Activated CD8-positive, alpha-beta memory T cell treated with anti-CD3 and anti-CD28 coated beads for 4 hours (primary cell): ENCODE measurements around the gene CPSF3.
A peak's percentile ranks its signal among the peaks of the same experiment; 100 is the strongest.
"Not testable (repeated sequence)": the region's sequence is repeated elsewhere in the genome, so short reads cannot be mapped to it uniquely, and the experiment has no call there.

Experiments
- DNase-seq, 2 donors: peaks; one replicate each; pipeline ENCODE4 v3.0.0-alpha.2; 2020; ENCODE audit warnings: low read depth in 2 of 2

CPSF3 gene

DNA sequence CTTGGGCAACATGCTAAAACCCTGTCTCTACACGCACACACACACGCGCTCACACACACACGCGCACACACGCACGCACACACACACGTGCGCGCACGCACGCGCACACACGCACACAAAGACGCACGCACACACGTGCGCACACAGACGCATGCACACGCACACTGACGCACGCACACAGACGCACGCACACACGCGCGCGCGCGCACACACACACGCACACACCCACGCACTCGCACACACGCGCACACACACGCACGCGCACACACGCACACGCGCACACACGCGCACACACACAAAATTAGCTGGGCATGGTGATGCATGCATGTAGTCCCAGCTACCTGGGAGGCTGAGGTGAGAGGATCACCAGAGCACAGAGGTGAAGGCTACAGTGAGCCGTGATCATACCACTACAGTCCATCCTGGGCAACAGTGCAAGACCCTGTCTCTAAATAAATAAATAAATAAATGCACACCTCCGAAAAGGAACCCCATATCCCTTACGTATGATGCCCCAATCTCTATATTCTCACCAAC lies 42.8 kb downstream of the CPSF3 start:
- no peak for DNase-seq

DNA sequence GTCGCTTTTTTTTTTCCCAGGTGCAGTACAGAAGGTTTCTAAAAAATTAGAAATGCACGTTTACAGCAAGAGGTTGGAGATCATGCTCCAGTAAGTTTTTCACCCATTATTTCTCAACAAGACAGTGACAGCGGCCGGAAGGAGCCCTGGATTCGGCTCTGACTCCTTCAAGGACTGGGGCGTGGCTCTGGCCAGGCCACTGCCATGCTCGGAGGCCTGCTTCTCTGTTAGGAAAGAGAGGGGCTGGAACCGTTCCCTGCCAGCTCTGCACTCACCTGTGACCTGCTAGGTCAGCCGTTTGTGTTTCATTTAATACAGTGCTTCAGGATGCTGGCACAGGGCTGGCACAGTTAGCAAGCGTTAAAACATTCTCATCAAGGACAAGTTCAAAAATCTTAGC lies 44.2 kb downstream of the CPSF3 start:
- DNase-seq: no peak

DNA sequence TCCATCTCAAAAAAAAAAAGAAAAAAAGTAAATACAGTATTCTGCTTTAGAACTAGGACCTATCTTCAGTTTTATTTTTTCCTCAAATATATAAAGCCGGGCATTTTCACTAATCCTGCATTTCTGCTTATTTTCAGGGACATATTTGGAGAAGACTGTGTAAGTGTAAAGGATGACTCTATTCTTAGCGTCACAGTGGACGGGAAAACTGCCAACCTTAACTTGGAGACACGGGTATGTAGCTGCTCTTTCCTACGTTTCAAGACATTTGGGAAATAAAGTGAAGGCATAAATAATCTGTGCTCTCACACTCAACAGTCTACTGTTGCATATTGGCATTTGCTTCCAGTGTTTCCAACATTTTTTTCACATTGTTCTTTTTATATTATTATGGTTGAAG lies 47.8 kb downstream of the CPSF3 start:
- DNase-seq: no peak

DNA sequence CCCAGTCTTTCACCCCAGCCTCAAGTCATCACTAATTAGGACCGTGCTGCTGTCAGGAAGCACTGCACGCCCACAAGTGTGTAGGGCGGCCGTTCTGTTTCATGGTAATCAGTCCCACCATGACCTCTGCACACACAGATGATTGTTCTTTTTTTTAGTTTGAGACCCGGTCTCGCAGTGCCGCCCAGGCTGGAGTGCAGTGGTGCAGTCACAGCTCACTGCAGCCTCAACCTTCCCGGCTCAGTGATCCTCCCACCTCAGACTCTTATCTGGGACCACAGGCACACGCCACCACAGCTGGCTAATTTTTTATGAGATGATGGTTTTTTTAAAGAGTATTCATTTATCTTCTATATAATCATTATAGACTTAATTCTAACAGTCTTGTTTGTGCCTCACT lies 49.1 kb downstream of the CPSF3 start:
- no peak for DNase-seq

DNA sequence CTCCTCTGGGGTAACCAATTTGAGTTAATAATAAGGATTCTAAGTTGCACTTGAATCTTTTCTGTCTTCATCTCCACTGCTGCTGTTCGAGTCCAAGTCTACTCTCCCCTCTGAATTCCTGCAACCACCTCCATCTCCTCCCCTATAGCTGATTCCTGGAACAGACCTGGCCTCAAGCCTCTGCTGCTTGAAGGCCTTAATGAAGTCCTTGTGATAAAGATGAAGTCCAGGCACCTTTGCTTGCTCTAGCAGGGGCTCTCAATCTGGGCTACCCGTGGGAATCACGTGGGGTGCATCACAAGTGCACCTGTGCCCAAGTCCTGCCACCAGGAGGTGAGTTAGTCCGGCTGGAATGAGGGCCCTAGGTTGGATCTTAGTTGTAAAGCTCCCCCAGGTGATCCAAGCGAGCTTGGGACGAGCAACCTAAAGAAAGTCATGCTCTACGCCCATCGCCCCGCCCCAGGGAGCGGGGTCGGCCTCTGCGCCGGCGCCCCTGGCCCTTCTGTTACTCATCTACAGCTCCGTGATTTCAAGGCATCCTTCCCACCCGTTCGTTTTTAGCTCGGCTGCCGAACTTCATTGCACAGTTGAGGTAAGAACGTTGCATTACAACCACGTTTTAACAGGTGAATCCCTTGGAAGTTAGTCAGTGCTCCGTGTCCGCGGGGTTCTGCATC lies 50.0 kb downstream of the CPSF3 start:
- peak in 1 of 2 donors; percentile 3 for DNase-seq

DNA sequence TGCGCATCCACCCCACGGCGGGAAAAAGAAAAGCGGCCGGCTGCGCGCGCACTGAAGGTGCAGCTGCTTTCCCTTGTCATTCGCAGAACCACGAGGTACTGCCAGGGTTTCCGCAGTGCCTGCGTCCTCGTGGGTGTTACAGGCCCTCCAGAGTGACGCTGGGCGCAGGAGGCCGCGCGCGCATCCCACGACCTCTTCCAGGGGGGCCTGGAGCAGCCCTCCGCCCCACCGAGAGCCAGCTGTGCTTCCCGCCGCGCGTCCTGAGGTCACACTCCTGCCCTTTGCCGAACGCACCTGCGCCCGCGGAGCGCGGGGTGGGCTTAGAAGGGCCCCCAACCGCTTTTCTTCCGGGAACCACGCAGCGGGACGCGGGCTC lies 50.5 kb downstream of the CPSF3 start:
- DNase-seq: peak; percentile 30 to 43

DNA sequence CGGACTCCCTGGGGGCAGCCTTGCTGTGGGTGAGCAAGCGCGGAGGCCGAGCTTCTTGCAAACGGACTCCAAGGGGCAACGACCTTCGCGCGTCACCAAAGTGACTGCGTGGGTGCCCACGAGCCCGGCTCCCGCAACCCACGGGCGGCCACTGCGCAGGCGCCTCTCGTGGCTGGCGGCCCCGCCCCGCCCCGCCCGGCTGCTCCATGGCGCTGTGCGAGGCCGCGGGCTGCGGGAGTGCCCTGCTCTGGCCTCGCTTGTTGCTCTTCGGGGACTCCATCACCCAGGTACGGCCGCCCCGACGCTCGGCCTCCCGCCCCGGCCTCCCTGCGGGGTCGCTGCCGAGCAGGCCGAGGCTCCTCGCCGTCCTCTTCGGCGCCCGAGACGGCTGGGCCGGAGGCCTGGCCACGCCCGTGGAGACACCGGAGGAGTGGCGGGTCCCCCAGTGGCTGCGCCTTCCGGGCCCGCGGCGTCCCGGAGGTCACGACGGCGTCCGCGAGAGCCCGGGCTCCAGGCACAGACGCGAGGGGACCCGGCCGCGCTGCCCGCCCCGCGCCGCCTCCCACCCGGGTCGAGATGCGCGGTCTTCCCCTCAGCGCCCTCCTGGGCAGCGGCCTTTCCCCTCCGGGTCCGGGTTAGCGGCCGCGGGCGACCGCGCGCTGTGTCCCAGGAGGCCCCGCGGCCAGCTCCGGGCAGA lies 51.1 kb downstream of the CPSF3 start, which contains the start of gene IAH1:
Gene IAH1 (plus strand): TSS at position 191 of the 697 bp plus-strand sequence. CDS start 16 bp downstream, at position 207.
- peak; percentile 53 to 63 for DNase-seq

DNA sequence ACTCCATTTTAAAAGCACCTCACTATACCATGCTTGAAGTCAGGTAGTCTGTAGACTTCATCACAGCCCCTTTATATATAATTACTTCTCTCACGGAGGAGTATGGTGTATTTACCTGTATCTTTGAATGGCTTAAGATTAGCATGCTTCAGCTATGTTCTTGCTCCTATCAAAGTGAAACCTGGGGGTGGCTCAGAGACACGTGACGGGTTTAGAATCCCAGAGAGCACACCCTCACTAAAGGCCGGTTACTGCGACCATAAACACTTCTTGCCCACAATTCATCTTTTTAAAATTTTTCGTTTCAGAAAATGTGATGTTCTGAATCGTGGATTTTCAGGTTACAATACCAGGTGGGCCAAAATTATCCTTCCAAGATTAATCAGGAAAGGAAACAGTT lies 54.5 kb downstream of the CPSF3 start:
- no peak for DNase-seq

DNA sequence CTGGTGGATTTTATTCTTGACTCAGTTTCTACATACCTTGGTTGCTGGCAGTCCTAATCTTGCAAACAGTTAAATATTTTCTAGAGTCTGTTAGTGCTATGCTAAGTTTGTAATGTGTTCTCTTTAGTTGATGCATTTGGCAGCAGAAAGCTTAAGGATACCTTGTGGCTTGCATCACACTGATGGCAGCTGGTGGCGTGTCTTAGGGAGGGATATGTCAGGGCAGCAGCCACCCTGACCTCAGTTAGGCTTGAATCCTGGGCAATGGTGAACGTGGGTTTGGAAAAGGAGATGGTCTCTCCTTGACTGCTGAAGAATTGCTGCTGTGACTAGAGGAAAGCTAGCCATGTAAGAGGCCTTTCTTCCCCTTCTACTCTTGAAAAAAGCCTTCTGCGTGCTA lies 55.1 kb downstream of the CPSF3 start:
- no peak for DNase-seq

DNA sequence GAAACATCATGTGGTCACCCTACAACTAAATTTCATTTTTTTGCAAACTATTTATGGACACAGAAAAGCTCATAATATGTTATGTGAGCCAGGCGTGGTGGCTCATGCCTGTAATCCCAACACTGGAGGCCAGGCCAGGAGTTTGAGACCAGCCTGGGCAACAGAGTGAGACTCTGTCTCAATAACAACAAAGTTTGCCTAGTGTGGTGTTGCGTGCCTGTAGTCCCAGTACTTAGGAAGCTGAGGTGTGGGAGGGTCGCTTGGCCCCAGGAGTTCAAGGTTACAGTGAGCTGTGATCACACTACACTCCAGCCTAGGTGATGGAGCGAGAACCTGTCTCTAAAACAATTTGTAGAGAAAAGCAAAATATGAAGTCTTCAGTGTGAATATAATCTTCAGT lies 56.7 kb downstream of the CPSF3 start:
- DNase-seq: no peak

DNA sequence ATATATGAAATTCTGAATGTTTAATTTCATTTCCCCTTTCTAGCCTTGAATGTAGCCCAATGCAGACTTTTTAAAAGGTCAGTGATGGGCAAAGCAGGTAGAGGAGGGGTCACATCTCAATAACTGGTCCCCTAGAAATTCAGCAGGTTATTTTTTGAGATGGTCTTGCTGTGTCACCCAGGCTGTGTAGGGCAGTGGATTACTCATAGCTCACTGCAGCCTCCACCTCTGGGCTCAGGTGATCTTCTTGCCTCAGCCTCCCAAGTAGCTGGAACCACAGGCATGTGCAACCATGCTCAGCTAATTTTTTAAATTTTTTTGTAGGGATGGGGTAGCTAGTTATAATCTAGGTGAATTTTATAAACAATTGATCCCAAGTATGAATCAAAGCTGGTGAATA lies 59.7 kb downstream of the CPSF3 start:
- DNase-seq: no peak

DNA sequence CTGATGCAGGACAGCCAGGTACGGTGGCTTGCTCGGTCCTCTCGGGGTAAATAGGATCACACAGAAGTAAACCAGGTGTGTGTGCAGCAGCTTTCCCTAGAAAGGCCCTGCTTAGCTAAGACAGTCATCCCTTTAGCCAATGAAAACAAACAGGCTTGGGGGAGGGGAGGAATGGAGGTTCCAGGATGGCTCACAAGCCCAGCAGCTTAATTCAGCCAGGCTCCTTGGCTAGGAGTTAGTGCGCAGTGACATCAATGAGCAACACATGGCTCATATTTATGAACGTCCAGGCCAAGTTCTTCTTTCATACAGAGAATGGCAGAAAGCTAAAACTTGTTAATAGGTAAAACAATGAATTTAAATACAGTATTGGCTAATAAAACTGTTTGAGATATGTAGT lies 61.1 kb downstream of the CPSF3 start:
- DNase-seq: no peak

DNA sequence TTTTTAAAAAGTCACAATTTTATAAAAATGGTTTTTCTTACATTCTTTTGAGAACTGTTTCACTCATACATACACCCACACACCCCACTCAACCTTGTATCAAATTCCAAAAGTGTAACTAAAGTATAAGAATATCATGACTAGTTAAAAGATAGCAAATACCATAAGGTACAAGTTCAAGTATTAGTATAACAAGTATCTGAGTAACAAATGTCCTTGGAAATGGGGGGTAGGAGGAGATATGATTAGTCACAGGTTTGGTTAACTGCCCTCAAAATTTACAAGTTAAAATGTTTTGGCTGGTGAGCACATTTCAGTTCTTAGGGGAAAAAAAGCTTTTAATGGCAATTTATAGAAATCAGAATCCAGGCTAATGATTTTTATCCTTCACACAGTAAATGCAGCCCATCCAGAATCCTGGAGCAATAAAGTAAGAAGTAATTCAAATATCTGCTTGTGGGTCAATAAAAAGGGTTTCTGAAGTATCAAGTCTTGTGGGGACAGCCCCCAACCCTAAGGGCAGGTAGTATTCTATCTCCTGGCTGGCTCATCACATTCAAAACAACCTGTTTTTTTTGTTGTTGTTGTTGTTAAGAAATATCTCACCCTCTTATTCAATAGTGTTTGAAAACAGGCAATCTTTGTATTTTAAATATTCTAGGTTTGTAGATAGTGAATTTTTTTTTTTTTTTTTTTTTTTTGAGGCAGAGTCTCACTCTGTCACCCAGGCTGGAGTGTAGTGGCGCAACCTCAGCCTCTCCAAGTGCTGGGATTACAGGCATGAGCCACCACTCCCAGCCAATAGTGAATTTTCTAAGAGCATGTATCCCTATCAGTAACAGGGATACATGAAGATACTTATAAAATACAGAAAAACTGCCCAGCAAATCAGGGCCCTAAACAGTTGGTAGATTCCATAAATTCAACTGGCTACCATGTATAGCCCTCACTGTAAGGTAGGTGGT lies 65.4 kb downstream of the CPSF3 start:
- DNase-seq: no peak

DNA sequence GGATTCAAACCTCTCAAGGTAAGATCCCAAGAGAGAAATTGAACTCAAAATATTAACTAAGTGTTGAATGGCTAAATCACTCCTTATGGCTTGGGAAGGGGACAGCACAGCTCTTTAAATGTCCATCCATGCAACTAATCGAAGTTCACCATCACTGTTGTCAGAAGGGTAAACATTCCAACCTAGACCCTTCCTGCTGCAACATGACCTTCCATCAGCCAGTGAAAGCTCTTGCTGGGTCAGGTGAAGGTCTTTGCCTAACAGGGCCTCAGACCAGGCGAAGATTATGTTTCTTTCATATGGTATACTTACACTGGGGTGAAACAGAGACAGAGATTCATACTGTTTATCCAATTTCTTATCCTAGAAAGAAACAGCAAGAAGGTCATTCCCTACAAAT lies 67.3 kb downstream of the CPSF3 start:
- no peak for DNase-seq

DNA sequence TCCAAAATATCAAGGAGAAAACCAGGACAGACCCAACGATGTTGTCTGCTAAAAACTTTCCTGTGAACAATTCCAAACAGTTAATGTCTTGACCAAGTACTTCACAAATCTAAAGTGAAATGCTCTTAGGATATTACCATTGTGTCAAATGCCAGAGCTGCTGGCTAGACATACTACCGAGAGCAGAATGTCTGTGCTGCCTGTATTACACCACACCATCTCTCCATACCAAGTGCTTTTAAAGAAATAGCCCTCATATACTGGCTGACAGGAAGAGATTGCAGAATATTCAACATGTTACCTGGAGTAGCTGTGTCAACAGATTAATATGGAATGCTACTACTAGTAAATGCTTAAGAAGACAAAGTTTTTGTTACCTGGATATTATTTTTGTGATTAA lies 69.5 kb downstream of the CPSF3 start:
- no peak for DNase-seq

DNA sequence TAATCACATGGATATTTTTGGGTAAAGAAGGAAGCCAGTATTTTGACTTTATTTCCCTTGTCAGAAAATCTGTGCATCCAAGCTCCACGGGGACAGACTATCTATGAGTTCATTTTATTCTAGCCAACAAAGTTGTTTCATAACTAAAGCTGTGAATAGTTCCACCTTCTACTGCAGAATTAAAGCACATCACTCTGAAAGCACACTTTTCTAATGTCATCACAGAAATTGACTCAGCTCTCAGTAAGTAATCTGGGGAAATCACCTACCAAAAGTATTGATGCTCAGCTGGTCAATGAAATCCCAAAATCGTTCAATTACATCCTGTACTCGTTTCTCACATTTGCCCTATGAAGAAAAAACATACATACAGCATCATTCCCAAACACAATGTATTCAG lies 70.0 kb downstream of the CPSF3 start:
- DNase-seq: no peak

DNA sequence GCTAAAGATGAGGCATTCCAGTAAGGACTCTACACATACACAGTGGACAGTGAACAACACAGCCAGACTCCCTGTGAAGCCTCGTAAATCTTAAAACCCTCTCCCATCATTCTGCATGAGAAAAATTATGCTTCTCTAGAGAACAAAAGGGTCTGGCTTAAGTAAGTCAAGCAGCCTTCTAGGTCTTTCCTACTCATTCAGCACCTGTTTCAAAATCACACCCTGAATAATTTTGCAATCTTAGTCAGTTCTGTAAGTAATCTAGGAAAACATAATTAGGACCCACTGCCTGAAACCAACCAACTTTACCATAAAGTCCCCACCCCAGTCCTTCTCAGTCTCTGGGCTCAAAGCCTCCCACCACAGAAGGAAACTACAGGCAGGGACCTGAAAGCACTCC lies 70.6 kb downstream of the CPSF3 start:
- DNase-seq: no peak

DNA sequence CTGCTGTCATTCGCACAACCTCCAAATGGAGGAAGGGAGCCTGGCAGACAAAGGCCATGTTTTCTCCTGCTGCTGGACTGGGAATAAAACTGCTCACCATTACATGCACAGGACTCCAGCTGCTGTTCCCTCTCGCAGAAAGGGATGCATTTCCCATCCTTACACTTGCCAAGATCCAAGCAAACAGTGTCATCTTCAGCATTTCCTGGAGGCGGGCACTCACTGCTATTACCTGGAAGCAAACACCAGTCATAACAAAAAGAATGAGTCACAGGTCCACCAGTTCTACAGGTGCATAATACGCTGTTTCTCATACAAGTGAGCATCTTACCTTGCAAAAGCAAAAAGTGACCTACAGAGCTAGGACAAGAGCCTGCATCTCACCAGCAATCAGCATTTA lies 73.6 kb downstream of the CPSF3 start:
- no peak for DNase-seq

DNA sequence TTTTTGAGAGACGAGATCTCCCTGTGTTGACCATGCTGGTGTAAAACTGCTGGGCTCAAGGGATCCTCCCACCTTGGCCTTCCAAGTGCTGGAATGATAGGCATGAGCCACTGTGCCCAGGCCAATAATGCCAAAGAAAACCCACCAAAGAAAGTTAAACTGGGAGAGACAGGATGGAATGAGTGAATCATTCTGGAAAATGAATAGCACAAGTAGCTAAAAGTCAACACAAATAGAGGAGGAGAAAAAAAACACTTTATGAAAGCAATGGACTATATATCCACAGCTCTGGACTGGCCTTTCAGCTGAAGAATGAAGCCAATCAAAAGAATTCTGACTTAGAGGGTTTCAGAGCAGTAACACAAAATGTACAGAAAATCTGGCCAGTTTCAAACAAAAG lies 74.8 kb downstream of the CPSF3 start:
- no peak for DNase-seq

DNA sequence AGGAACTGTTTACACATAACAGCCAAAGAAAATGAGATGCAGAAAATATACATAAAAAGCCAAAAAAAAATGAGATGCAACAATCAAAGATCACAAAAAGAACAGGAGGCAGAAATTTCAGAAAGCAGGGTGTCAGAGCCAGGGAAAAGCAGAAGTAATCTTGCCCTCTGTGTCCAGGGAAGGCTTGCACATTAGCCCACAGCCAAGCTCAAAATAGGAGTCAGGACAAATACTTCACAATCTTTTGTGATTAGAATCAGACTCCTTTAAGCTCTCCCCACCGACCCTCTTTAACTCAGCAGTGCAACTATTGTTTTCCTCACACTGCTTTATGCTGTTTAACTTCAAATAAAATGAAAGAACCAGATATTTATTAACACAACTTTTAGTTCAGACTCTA lies 85.5 kb downstream of the CPSF3 start:
- no peak for DNase-seq

DNA sequence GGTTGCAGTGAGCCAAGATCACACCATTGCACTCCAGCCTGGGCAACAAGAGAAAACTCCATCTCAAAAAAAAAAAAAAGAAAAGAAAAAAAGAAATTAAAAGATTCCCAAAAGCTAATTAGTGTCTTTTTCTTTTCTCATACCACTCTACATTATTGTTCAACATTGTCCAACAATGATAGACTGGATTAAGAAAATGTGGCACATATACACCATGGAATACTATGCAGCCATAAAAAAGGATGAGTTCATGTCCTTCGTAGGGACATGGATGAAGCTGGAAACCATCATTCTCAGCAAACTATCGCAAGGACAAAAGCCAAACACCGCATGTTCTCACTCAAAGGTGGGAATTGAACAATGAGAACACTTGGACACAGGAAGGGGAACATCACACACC lies 90.5 kb downstream of the CPSF3 start:
- not testable (repeated sequence) for DNase-seq

DNA sequence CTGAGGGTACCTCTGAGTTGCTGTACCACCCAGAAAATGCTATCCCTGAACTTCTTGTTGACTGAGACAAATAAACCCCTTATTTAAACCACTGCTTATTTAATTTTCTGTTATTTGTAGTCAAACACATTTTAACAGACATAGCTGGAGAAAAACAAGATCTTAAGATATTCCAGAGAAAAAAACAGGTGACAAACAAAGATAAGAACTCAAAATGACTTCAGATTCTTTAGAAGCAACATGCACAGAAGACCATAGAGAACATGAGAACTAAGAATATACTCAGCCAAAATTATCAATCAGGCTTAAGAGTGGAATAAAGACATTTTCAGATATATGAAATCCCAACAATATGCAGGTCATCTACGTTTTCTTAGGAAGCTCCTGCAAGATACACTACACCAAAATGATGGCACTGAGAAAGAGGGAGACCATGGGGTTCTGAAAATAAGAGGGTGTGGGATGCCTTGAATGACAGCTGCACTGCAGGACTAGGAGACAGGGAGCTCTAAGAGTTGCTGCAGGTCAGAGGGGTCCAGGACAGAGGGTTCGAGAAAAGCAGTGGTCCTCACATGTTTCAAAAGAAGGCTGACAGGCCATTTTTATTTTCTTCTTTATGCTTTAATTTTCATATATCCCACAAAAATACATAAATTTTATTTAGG lies 93.8 kb downstream of the CPSF3 start:
- DNase-seq: no peak
